GM12878 (cell line): ENCODE data around the gene ANKAR. TPM values are rescaled to one million over a fixed set of nuclear protein-coding genes. Genes with fewer than 3 reads are reported as not detected.

Experiments used
- ATAC-seq: fragments of 200-7000 bp; cut with Tn5 transposase; 3 replicates; pipeline ENCODE4 v1.9.1; 2020; ENCODE audit warnings: mild to moderate bottlenecking, moderate library complexity
- BruUV-seq: library from RNA; stranded (reverse); fragments of 400-500 nt; replicated peaks from 2 replicates; lab custom pipeline; 2021; lab: Mats Ljungman, UMichigan
- CTCF ChIA-PET: fragments of 300-600 bp; sonication (Branson Sonifier 250); formaldehyde crosslinking; extraction: SDS; loops from one replicate; lab custom pipeline; 2021; ENCODE audit warnings: inconsistent platforms; lab: Yijun Ruan, JAX
- POLR2A ChIA-PET: fragments of 350-600 bp; formaldehyde crosslinking; extraction: SDS; loops from one replicate; lab custom pipeline; 2021; ENCODE audit warnings: inconsistent platforms; lab: Charles Lee
- RAD21 ChIA-PET: fragments of 300-600 bp; sonication (Branson Sonifier 250); formaldehyde crosslinking; loops from one replicate; lab custom pipeline; 2023; ENCODE audit warnings: antibody characterized with exemption; ENCODE audit not compliant: unreplicated experiment; lab: Charles Lee
- SMC1A ChIA-PET: fragments of 300-600 bp; sonication (Branson Sonifier 250); formaldehyde crosslinking; loops from one replicate; lab custom pipeline; 2023; ENCODE audit not compliant: unreplicated experiment, uncharacterized antibody; lab: Charles Lee
- DNase-seq: peaks from one replicate; pipeline ENCODE4 v3.0.0-alpha.2; 2011; ENCODE audit warnings: low read depth, low spot score
- FAIRE-seq: peaks from 3 replicates; lab custom pipeline; 2011; peaks lifted over from hg19 to GRCh38; lab: Jason Lieb, UNC
- H2AFZ ChIP-seq: 2 replicates; pipeline ENCODE4 v1.6.0; 2011; ENCODE audit warnings: low read depth, low read length, control low read depth; ENCODE audit not compliant: control insufficient read depth
- H3K27ac ChIP-seq: 2 replicates; pipeline ENCODE4 v1.5.1; 2011; ENCODE audit warnings: control low read depth; ENCODE audit not compliant: control insufficient read depth, insufficient read depth
- H3K27me3 ChIP-seq, 2 experiments: replicated peaks in 1 of 2; 2 replicates each; pipeline versions ENCODE4 v1.6.0 to v1.6.1; 2011; ENCODE audit warnings: low read length in 1 of 2; ENCODE audit not compliant: control insufficient read depth in 2 of 2, insufficient read depth in 2 of 2
- H3K36me3 ChIP-seq, 2 experiments: 2 replicates each; pipeline ENCODE4 v1.5.1; 2011; ENCODE audit warnings: low read length in 1 of 2; ENCODE audit not compliant: control insufficient read depth in 2 of 2, insufficient read depth in 2 of 2
- H3K4me1 ChIP-seq: 2 replicates; pipeline ENCODE4 v1.6.1; 2011; ENCODE audit warnings: mild to moderate bottlenecking, low read length, moderate library complexity, mixed read lengths; ENCODE audit not compliant: control insufficient read depth, insufficient read depth
- H3K4me2 ChIP-seq: 2 replicates; pipeline ENCODE4 v1.6.0; 2011; ENCODE audit warnings: control low read depth; ENCODE audit not compliant: control insufficient read depth, insufficient read depth
- H3K4me3 ChIP-seq: fragments of 200-600 bp; sonication (generic); 2 replicates; pipeline ENCODE4 v1.5.1; 2016
- H3K79me2 ChIP-seq: 2 replicates; pipeline ENCODE4 v1.6.0; 2011; ENCODE audit warnings: low read length; ENCODE audit not compliant: control insufficient read depth, insufficient read depth
- H3K9ac ChIP-seq: 2 replicates; pipeline ENCODE4 v1.8.0; 2011; ENCODE audit warnings: low read length, control low read depth, mixed read lengths; ENCODE audit not compliant: control insufficient read depth, insufficient read depth
- H3K9me3 ChIP-seq: replicated peaks from 3 replicates; pipeline ENCODE4 v1.5.1; 2011; ENCODE audit warnings: mild to moderate bottlenecking, low read length; ENCODE audit not compliant: control insufficient read depth, insufficient read depth
- H4K20me1 ChIP-seq: 2 replicates; pipeline ENCODE4 v1.6.0; 2011; ENCODE audit not compliant: control insufficient read depth, insufficient read depth
- CHD1 ChIP-seq: IDR thresholded peaks from 2 replicates; pipeline ENCODE4 v1.6.1; 2012; ENCODE audit warnings: low read depth, low read length, improper control_type of control experiment
- CHD2 ChIP-seq: IDR thresholded peaks from 2 replicates; pipeline ENCODE4 v1.6.1; 2011; ENCODE audit warnings: low read depth, low read length, improper control_type of control experiment, borderline replicate concordance
- FOXK2 ChIP-seq: fragments of 450-650 bp; IDR thresholded peaks from 2 replicates; pipeline ENCODE4 v1.6.1; 2017; ENCODE audit warnings: mild to moderate bottlenecking, moderate library complexity
- FOXM1 ChIP-seq: IDR thresholded peaks from 2 replicates; pipeline ENCODE4 v1.6.1; 2012; ENCODE audit warnings: low read depth, mild to moderate bottlenecking, inconsistent platforms, low read length, moderate library complexity
- IKZF1 ChIP-seq: fragments of 450-650 bp; conservative IDR thresholded peaks from 2 replicates; pipeline ENCODE4 v1.6.1; 2017; ENCODE audit warnings: antibody characterized with exemption, mild to moderate bottlenecking
- NR2F1 ChIP-seq: fragments of 450-650 bp; conservative IDR thresholded peaks from 2 replicates; pipeline ENCODE4 v1.6.1; 2017; ENCODE audit warnings: mild to moderate bottlenecking
- POLR2A ChIP-seq: IDR thresholded peaks from 2 replicates; pipeline ENCODE4 v1.6.1; 2011; ENCODE audit warnings: low read depth, mild to moderate bottlenecking, low read length
- STAT1 ChIP-seq: fragments of 450-650 bp; conservative IDR thresholded peaks from 2 replicates; pipeline ENCODE4 v1.6.1; 2014; ENCODE audit warnings: antibody characterized with exemption, mild to moderate bottlenecking
- TARDBP ChIP-seq: IDR thresholded peaks from 2 replicates; pipeline ENCODE4 v1.6.1; 2016; ENCODE audit warnings: borderline replicate concordance
- WRNIP1 ChIP-seq: IDR thresholded peaks from 2 replicates; pipeline ENCODE4 v1.6.1; 2011; ENCODE audit warnings: low read depth, low read length, improper control_type of control experiment, borderline replicate concordance
- WGBS: methylation state at CpG from one replicate; pipeline ENCODE4 v1.1.6; 2016; ENCODE audit warnings: low lambda C conversion rate; ENCODE audit not compliant: insufficient replicate concordance, insufficient coverage; ENCODE audit errors: missing lambda C conversion rate; 5-methylcytosine and 5-hydroxymethylcytosine counted together
- in situ Hi-C: fragments of 300-500 bp; cut with MboI; formaldehyde crosslinking; loops from 9 replicates; pipeline ENCODE4 v1.14.3; 2018; ENCODE audit warnings: mixed read lengths
- intact Hi-C: fragments of 100-400 bp; cut with micrococcal nuclease; formaldehyde crosslinking; loops from one replicate; pipeline ENCODE4 v1.14.2; 2022; ENCODE audit not compliant: unreplicated experiment
- polyA plus RNA-seq, 11 experiments: library from polyadenylated mRNA; depleted of rRNA in 4 of 11; unstranded in 6 of 11; stranded (reverse) in 5 of 11; fragments of >200 nt; fragmentation: Nextera tagmentation in 4 of 11; fragmentation: Illumina TruSeq in 1 of 11; extraction: Ambion mirVana in 4 of 11; extraction: Trizol in 1 of 11; gene quantifications; 1 replicate in 1 of 11; 2 replicates in 10 of 11; pipeline versions ENCODE4 v1.2.1 to v1.2.3, GENCODE V29; 2011 to 2016; ENCODE audit warnings: inconsistent platforms in 2 of 11, missing spikeins in 2 of 11, low read depth in 1 of 11
- total RNA-seq, 4 experiments: library from RNA; depleted of rRNA in 3 of 4; stranded (reverse); fragments of >200 nt in 3 of 4; fragmentation: Illumina TruSeq in 1 of 4; extraction: Trizol in 1 of 4; gene quantifications; 2 replicates each; pipeline versions ENCODE4 v1.2.1 to v1.2.3, GENCODE V29; 2013 to 2021
- TF ChIP-seq, protein P1 (sequence below): fragments of 450-650 bp; IDR thresholded peaks from 2 replicates; pipeline ENCODE4 v1.6.1; 2016; ENCODE audit warnings: mild to moderate bottlenecking
- TF ChIP-seq, protein P2 (sequence below): IDR thresholded peaks from 2 replicates; pipeline ENCODE4 v1.6.1; 2011; ENCODE audit warnings: borderline replicate concordance, low read depth, mild to moderate bottlenecking, moderate library complexity, mixed read lengths, low read length; ENCODE audit not compliant: insufficient read depth; ENCODE audit errors: extremely low read length

The ANKAR gene
- total and polyA plus RNA-seq, 10 of the 15 experiments (the other 5 are each of a cell fraction or from before 2014, with no cell fraction given), result 1.3 to 4.2 (median 2.7) TPM

DNA sequence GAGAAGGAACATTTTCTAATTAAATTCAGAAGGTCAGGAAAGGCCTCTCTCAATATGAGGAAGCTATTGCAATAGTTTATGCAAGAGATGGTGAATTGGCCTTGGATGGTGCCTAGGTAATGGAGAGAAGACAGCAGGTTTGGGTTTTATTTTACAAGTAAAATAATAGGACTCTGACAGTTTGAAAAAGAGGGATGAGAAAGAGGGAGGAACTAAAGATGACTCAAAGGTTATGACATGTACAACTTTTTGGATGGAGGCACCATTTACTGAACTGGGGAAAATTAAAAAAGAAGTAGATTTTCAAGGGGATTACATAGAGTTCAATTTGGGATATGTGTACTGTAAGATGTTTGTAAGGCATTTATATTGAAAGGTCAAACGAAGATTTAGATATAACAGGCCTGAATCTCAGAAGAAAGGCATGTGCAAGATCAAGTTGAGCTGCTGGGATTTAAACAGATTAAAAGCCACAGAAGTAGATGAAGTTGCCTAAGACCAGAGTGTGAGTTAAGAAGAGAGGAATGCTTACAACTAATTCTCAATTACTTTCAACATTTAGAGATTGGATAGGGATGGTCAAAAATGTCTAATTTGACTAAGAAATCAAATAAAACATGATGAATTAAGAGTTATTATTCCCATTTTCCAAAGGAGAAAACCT lies 25.5 kb upstream of the ANKAR start:
- CTCF ChIA-PET, result interaction anchor here (2.5 kb wide), 1 partner anchor 11 kb away, joined by 17 read pairs; the partner anchor contains the start of gene ASNSD1
- Histone ChIP-seq H3K4me2 (no peak overlapping the region), H4K20me1 (no peaks in the 10 kb centered on the region), H3K4me1 (no peaks in the 10 kb centered on the region), H3K4me3 (no peak overlapping the region), H3K9me3 (no peaks in the 10 kb centered on the region; the same call in 2 of the 3 replicates), H3K36me3 (no peaks in the 10 kb centered on the region), H3K27ac (no peak overlapping the region), H3K9ac (no peak overlapping the region), H3K27me3 (no peaks in the 10 kb centered on the region), H2AFZ (no peak overlapping the region), H3K79me2 (no peaks in the 10 kb centered on the region)
- no peak for DNase-seq
- no TSS peak for BruUV-seq
- intact Hi-C loops (no loop called here), in situ Hi-C loops (no loop called here)
- 0% methylated on average over 1 of the region's 1 CpG for WGBS
- POLR2A ChIA-PET, result no interaction called here
- no peak for ATAC-seq
- no peak for FAIRE-seq
- SMC1A ChIA-PET, result no interaction called here
- TF ChIP-seq, protein P1, sequence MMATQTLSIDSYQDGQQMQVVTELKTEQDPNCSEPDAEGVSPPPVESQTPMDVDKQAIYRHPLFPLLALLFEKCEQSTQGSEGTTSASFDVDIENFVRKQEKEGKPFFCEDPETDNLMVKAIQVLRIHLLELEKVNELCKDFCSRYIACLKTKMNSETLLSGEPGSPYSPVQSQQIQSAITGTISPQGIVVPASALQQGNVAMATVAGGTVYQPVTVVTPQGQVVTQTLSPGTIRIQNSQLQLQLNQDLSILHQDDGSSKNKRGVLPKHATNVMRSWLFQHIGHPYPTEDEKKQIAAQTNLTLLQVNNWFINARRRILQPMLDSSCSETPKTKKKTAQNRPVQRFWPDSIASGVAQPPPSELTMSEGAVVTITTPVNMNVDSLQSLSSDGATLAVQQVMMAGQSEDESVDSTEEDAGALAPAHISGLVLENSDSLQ, result no peak
- TF ChIP-seq TARDBP, result no peak
- TF ChIP-seq NR2F1, result no peak
- no peak for TF ChIP-seq WRNIP1
- no peak for TF ChIP-seq POLR2A
- no peak for TF ChIP-seq STAT1
- TF ChIP-seq CHD2, result no peak
- TF ChIP-seq FOXM1, result no peak
- TF ChIP-seq FOXK2, result no peak
- no peak for TF ChIP-seq IKZF1
- TF ChIP-seq CHD1, result no peak
- TF ChIP-seq, protein P2, sequence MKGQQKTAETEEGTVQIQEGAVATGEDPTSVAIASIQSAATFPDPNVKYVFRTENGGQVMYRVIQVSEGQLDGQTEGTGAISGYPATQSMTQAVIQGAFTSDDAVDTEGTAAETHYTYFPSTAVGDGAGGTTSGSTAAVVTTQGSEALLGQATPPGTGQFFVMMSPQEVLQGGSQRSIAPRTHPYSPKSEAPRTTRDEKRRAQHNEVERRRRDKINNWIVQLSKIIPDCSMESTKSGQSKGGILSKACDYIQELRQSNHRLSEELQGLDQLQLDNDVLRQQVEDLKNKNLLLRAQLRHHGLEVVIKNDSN, result no peak
- RAD21 ChIA-PET, result interaction anchor here (1.7 kb wide), 1 partner anchor 12 kb away, joined by 6 read pairs; the partner anchor contains the start of gene ASNSD1
